G401 (cell line): Measurements from ENCODE around the gene CEP63. TPM values are rescaled to one million over a fixed set of nuclear protein-coding genes. Genes with fewer than 3 reads are reported as not detected.
A peak's percentile ranks its signal among the peaks of the same experiment; 100 is the strongest.
"Not testable (repeated sequence)": the region's sequence is repeated elsewhere in the genome, so short reads cannot be mapped to it uniquely, and the experiment has no call there.

Experiments used
- DNase-seq: peaks from one replicate; pipeline ENCODE4 v3.0.0-alpha.2; 2015; ENCODE audit warnings: low spot score
- in situ Hi-C: cut with HindIII; loops from 2 replicates; pipeline ENCODE4 v1.10.0; 2016; ENCODE audit warnings: low sequenced_read_pairs, mixed read lengths
- total RNA-seq: library from RNA; depleted of rRNA; stranded (reverse); fragments of >200 nt; shearing (Covaris generic); gene quantifications from 2 replicates; pipeline ENCODE4 v1.2.3, GENCODE V29; 2014

Gene CEP63
- total RNA-seq, 1 experiment from 2014 or later: 16.8 TPM

- no peak for DNase-seq
- in situ Hi-C loops: no loop called here
Measured at GRCh38 chr3:134552784-134553183, 66.9 kb downstream of the CEP63 start.

- DNase-seq: no peak
- in situ Hi-C loops: no loop called here
Measured at GRCh38 chr3:134559591-134559990, 73.7 kb downstream of the CEP63 start.

GRCh38 chr3:134562055-134562454, 76.2 kb downstream of the CEP63 start:
- no peak for DNase-seq
- in situ Hi-C loops: no loop called here

GRCh38 chr3:134563601-134564000, 77.7 kb downstream of the CEP63 start:
- in situ Hi-C loops: no loop called here
- DNase-seq: no peak

GRCh38 chr3:134564991-134565390, 79.1 kb downstream of the CEP63 start:
- in situ Hi-C loops: no loop called here
- DNase-seq: no peak

- no peak for DNase-seq
- in situ Hi-C loops: no loop called here
Measured at GRCh38 chr3:134567605-134568004, 81.7 kb downstream of the CEP63 start.

GRCh38 chr3:134568790-134569189, 82.9 kb downstream of the CEP63 start:
- no peak for DNase-seq
- in situ Hi-C loops: no loop called here

- in situ Hi-C loops, DNase-seq: not testable (repeated sequence)
Measured at GRCh38 chr3:134569899-134570298, 84.0 kb downstream of the CEP63 start.

GRCh38 chr3:134576426-134576825, 90.6 kb downstream of the CEP63 start:
- in situ Hi-C loops: no loop called here
- DNase-seq: no peak

GRCh38 chr3:134576831-134577230, 91.0 kb downstream of the CEP63 start:
- no peak for DNase-seq
- in situ Hi-C loops: no loop called here

- DNase-seq: no peak
- in situ Hi-C loops: no loop called here
Measured at GRCh38 chr3:134579141-134579665, 93.3 kb downstream of the CEP63 start.

GRCh38 chr3:134590766-134591165, 104.9 kb downstream of the CEP63 start:
- no peak for DNase-seq
- in situ Hi-C loops: no loop called here

- DNase-seq: peak; percentile 39
Measured at GRCh38 chr3:134592806-134593205, 106.9 kb downstream of the CEP63 start.

GRCh38 chr3:134594331-134594741, 108.5 kb downstream of the CEP63 start:
- in situ Hi-C loops: no loop called here
- DNase-seq: no peak

More at GRCh38 chr3:134592806-134593205, 106.9 kb downstream of the CEP63 start:
- in situ Hi-C loops: no loop called here

GRCh38 chr3:134594986-134595385, 109.1 kb downstream of the CEP63 start:
- in situ Hi-C loops, DNase-seq: not testable (repeated sequence)

- in situ Hi-C loops: no loop called here
- no peak for DNase-seq
Measured at GRCh38 chr3:134597390-134597970, 111.6 kb downstream of the CEP63 start.

GRCh38 chr3:134598763-134599545, 113.1 kb downstream of the CEP63 start:
- in situ Hi-C loops: no loop called here
- DNase-seq: no peak

GRCh38 chr3:134600206-134600605, 114.3 kb downstream of the CEP63 start:
- DNase-seq: no peak
- in situ Hi-C loops: no loop called here

GRCh38 chr3:134600685-134601463, 115.0 kb downstream of the CEP63 start:
- in situ Hi-C loops: no loop called here
- peak; percentile 76 for DNase-seq
